Gastrocnemius medialis (tissue), 4 donors: ENCODE data around the gene CLDND2.

Experiments used
- CTCF ChIP-seq, 5 experiments: fragments of 450-650 bp in 3 of 5; fragments of 200-600 bp in 2 of 5; sonication (generic) in 2 of 5; IDR thresholded peaks in 4 of 5; conservative IDR thresholded peaks in 1 of 5; 1 replicate in 4 of 5; 2 replicates in 1 of 5; pipeline ENCODE4 v1.5.1; 2016 to 2019; ENCODE audit warnings: antibody characterized with exemption in 5 of 5, mild to moderate bottlenecking in 3 of 5, moderate library complexity in 3 of 5
- POLR2A ChIP-seq, 2 donors: fragments of 450-650 bp; IDR thresholded peaks; one replicate each; pipeline ENCODE4 v1.6.1; 2017; ENCODE audit warnings: antibody characterized with exemption in 2 of 2, mild to moderate bottlenecking in 2 of 2, moderate library complexity in 2 of 2

DNA sequence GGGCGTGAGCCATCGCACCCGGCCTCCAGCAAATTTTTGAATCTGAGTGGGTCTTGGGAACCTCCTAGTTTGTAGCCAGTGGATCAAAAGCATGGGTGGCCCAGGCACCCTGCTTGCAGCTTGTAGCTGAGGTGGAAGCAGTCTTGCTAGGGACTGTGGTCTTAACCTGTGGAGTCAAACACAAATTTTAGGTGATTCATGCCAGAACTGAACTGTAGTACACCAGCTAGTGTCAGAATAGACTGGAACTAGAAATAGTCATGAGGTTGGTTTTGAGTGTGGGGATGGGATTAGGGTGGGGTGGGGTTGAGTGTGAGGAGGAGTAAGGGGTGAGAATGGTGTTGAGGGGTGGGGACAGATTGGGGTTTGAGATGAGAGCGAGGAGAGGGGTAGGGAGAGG, 13.2 kb upstream of the CLDND2 start:
- TF ChIP-seq CTCF (IDR thresholded peaks at IDR 0.05 in 4 of 5, conservative IDR thresholded peaks at IDR 0.05 in 1 of 5) (no peak), POLR2A (IDR thresholded peaks at IDR 0.05) (no peak)
